ENCODE measurements around the gene ZNRF2.

The ZNRF2 gene

DNA sequence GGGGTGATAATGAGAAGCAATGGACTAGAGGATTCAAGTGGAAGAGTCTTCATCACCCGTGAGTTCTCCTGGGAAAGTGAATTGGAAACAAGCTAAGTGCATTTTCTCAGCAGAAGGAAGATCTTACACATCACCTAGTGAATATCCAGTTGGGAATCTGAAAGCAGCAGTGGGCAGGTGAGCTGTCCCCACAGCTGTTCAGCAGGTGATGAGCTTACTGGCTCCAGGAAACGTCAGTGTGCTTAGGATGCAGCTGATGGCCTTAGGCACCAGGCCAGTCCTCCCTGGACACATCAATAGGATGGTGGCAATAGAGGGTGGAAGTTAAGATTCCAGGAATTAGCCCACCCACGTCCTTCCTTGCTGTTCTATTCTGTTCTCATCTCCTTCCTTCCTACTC, 127.5 kb downstream of the ZNRF2 start:
- no peak overlapping the region for H3K4me3 ChIP-seq (ENCODE audit: low read depth, low read length)
- no peak for DNase-seq (ENCODE audit: low read depth)
- TF ChIP-seq, protein P1, sequence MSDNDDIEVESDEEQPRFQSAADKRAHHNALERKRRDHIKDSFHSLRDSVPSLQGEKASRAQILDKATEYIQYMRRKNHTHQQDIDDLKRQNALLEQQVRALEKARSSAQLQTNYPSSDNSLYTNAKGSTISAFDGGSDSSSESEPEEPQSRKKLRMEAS (IDR thresholded peaks at IDR 0.05; ENCODE audit: low read depth, low read length), result no peak
- TF ChIP-seq, protein P2, sequence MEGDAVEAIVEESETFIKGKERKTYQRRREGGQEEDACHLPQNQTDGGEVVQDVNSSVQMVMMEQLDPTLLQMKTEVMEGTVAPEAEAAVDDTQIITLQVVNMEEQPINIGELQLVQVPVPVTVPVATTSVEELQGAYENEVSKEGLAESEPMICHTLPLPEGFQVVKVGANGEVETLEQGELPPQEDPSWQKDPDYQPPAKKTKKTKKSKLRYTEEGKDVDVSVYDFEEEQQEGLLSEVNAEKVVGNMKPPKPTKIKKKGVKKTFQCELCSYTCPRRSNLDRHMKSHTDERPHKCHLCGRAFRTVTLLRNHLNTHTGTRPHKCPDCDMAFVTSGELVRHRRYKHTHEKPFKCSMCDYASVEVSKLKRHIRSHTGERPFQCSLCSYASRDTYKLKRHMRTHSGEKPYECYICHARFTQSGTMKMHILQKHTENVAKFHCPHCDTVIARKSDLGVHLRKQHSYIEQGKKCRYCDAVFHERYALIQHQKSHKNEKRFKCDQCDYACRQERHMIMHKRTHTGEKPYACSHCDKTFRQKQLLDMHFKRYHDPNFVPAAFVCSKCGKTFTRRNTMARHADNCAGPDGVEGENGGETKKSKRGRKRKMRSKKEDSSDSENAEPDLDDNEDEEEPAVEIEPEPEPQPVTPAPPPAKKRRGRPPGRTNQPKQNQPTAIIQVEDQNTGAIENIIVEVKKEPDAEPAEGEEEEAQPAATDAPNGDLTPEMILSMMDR (IDR thresholded peaks at IDR 0.05; ENCODE audit: low read depth, low read length), result no peak
- no peak for TF ChIP-seq MYC (IDR thresholded peaks at IDR 0.05; ENCODE audit: low read depth, low read length)
- TF ChIP-seq POLR2A (IDR thresholded peaks at IDR 0.05; ENCODE audit: extremely low read depth, insufficient read length), result no peak

GRCh38 chr7:30412782-30413504, 128.5 kb downstream of the ZNRF2 start:
- H3K4me3 ChIP-seq (ENCODE audit: low read depth, low read length), result no peak overlapping the region
- peak; percentile 73 for DNase-seq (ENCODE audit: low read depth)
- TF ChIP-seq POLR2A (IDR thresholded peaks at IDR 0.05; ENCODE audit: extremely low read depth, insufficient read length) (no peak), MYC (IDR thresholded peaks at IDR 0.05; ENCODE audit: low read depth, low read length) (0 out of 2 replicates have a peak, but pooled peaks have one; percentile 31)
- TF ChIP-seq, protein P2 (IDR thresholded peaks at IDR 0.05; ENCODE audit: low read depth, low read length), result peak; percentile 26
- TF ChIP-seq, protein P1 (IDR thresholded peaks at IDR 0.05; ENCODE audit: low read depth, low read length), result peak; percentile 25; the same call in 1 of the 2 replicates

GRCh38 chr7:30413864-30414263, 129.5 kb downstream of the ZNRF2 start:
- TF ChIP-seq POLR2A (IDR thresholded peaks at IDR 0.05; ENCODE audit: extremely low read depth, insufficient read length), result no peak
- no peak for TF ChIP-seq MYC (IDR thresholded peaks at IDR 0.05; ENCODE audit: low read depth, low read length)
- DNase-seq (ENCODE audit: low read depth), result no peak
- no peak overlapping the region for H3K4me3 ChIP-seq (ENCODE audit: low read depth, low read length)
